Endothelial cell of umbilical vein (primary cell): ENCODE measurements around the gene LMO4. TPM values are rescaled to one million over a fixed set of nuclear protein-coding genes. Genes with fewer than 3 reads are reported as not detected.
A peak's percentile ranks its signal among the peaks of the same experiment; 100 is the strongest.

Experiments used
- BruUV-seq: library from RNA; stranded (reverse); fragments of 400-500 nt; replicated peaks from 2 replicates; lab custom pipeline; 2021; lab: Mats Ljungman, UMichigan
- CTCF ChIA-PET: fragments of 300-600, 350-600 bp; sonication (Branson Sonifier 250); formaldehyde crosslinking; loops from one replicate; lab custom pipeline; 2021; ENCODE audit warnings: antibody characterized with exemption, inconsistent platforms; lab: Charles Lee
- POLR2A ChIA-PET: fragments of 300-600, 350-600 bp; sonication (Branson Sonifier 250); formaldehyde crosslinking; loops from one replicate; lab custom pipeline; 2021; ENCODE audit warnings: antibody characterized with exemption, inconsistent platforms; lab: Charles Lee
- DNase-seq: peaks from one replicate; pipeline ENCODE4 v3.0.0-alpha.2; 2011; ENCODE audit warnings: low read depth, low spot score
- FAIRE-seq: peaks from 2 replicates; lab custom pipeline; 2011; peaks lifted over from hg19 to GRCh38; lab: Jason Lieb, UNC
- H2AFZ ChIP-seq: 2 replicates; pipeline ENCODE4 v1.6.0; 2012; ENCODE audit warnings: low read depth, low read length, control low read depth, inconsistent platforms
- H3K27ac ChIP-seq: 2 replicates; pipeline ENCODE4 v1.5.1; 2011; ENCODE audit warnings: low read depth, mild to moderate bottlenecking, control low read depth, low read length, moderate library complexity; ENCODE audit not compliant: insufficient read depth
- H3K27me3 ChIP-seq, 2 experiments: 2 replicates each; pipeline versions ENCODE4 v1.6.0 to v1.6.1; 2011; ENCODE audit warnings: low read length in 2 of 2, mixed read lengths in 1 of 2; ENCODE audit not compliant: control insufficient read depth in 2 of 2, insufficient read depth in 2 of 2
- H3K36me3 ChIP-seq, 2 experiments: 2 replicates in 1 of 2; 3 replicates in 1 of 2; pipeline ENCODE4 v1.5.1; 2011; ENCODE audit warnings: low read length in 2 of 2, mild to moderate bottlenecking in 1 of 2, moderate library complexity in 1 of 2; ENCODE audit not compliant: control insufficient read depth in 2 of 2, insufficient read depth in 2 of 2; ENCODE audit errors: extremely low read depth in 1 of 2
- H3K4me1 ChIP-seq: 3 replicates; pipeline ENCODE4 v1.5.1; 2011; ENCODE audit warnings: mild to moderate bottlenecking, low read length; ENCODE audit not compliant: control insufficient read depth, insufficient read depth; ENCODE audit errors: extremely low read depth
- H3K4me2 ChIP-seq: 2 replicates; pipeline ENCODE4 v1.6.1; 2011; ENCODE audit warnings: low read length, control low read depth, mixed read lengths; ENCODE audit not compliant: insufficient read depth
- H3K4me3 ChIP-seq, 3 experiments: fragments of 200-600 bp in 1 of 3; sonication (generic), shearing (Covaris generic) in 1 of 3; replicated peaks in 1 of 3; 2 replicates each; pipeline ENCODE4 v1.5.1; 2011 to 2016; ENCODE audit warnings: control low read depth in 3 of 3, low read length in 3 of 3, mild to moderate bottlenecking in 2 of 3, inconsistent platforms in 1 of 3, low read depth in 1 of 3, moderate library complexity in 1 of 3; ENCODE audit not compliant: insufficient read depth in 1 of 3
- H3K79me2 ChIP-seq: 2 replicates; pipeline ENCODE4 v1.6.0; 2012; ENCODE audit warnings: low read length, inconsistent platforms; ENCODE audit not compliant: control insufficient read depth, insufficient read depth
- H3K9ac ChIP-seq: replicated peaks from 2 replicates; pipeline ENCODE3; 2011; ENCODE audit warnings: low read length, control low read depth; ENCODE audit not compliant: insufficient read depth; ENCODE audit errors: extremely low read depth
- H3K9me1 ChIP-seq: replicated peaks from 3 replicates; pipeline ENCODE4 v1.6.0; 2011; ENCODE audit warnings: mild to moderate bottlenecking, low read length; ENCODE audit not compliant: control insufficient read depth, insufficient read depth; ENCODE audit errors: extremely low read depth
- H3K9me3 ChIP-seq: replicated peaks from 2 replicates; pipeline ENCODE4 v1.5.1; 2012; ENCODE audit warnings: low read length, inconsistent platforms; ENCODE audit not compliant: control insufficient read depth, insufficient read depth
- H4K20me1 ChIP-seq: replicated peaks from 2 replicates; pipeline ENCODE3; 2011; ENCODE audit warnings: mild to moderate bottlenecking, low read length; ENCODE audit not compliant: control insufficient read depth, insufficient read depth; ENCODE audit errors: extremely low read depth
- FOS ChIP-seq: IDR thresholded peaks from 2 replicates; pipeline ENCODE4 v1.6.1; 2011; ENCODE audit warnings: mild to moderate bottlenecking, low read length, moderate library complexity, borderline replicate concordance; ENCODE audit not compliant: insufficient read depth
- GATA2 ChIP-seq: IDR thresholded peaks from 2 replicates; pipeline ENCODE4 v1.7.0; 2011; ENCODE audit warnings: low read depth, mild to moderate bottlenecking, moderate library complexity, mixed read lengths, low read length; ENCODE audit not compliant: insufficient read length, insufficient read depth
- JUN ChIP-seq: IDR thresholded peaks from 2 replicates; pipeline ENCODE4 v1.6.1; 2011; ENCODE audit warnings: borderline replicate concordance, low read depth; ENCODE audit not compliant: insufficient read length, insufficient read depth
- dilution Hi-C: fragments of 300-500 bp; cut with MboI; formaldehyde crosslinking; loops from one replicate; pipeline ENCODE4 v1.15.0; 2019; ENCODE audit warnings: low sequenced_read_pairs; ENCODE audit not compliant: extremely low pct_ligation_motif_present
- intact Hi-C: fragments of 100-400 bp; cut with micrococcal nuclease; formaldehyde crosslinking; loops from one replicate; pipeline ENCODE4 v1.10.0; 2022
- polyA plus RNA-seq, 4 experiments: library from polyadenylated mRNA; depleted of rRNA in 3 of 4; stranded (reverse) in 3 of 4; unstranded in 1 of 4; fragments of >200 nt; gene quantifications; 2 replicates each; pipeline versions ENCODE4 v1.2.1 to v1.2.3, GENCODE V29; 2011 to 2012; ENCODE audit warnings: missing spikeins in 1 of 4
- total RNA-seq: library from RNA; stranded (reverse); gene quantifications from 2 replicates; pipeline ENCODE4 v1.2.3, GENCODE V29; 2021
- TF ChIP-seq, protein P1 (sequence below): IDR thresholded peaks from 2 replicates; pipeline ENCODE4 v1.6.1; 2011; ENCODE audit not compliant: insufficient read depth, insufficient read length

LMO4 gene
- total and polyA plus RNA-seq, 2 donors (not counting 3 experiments of a cell fraction or from before 2014, with no cell fraction given) = 24.8 to 36.6 TPM

DNA sequence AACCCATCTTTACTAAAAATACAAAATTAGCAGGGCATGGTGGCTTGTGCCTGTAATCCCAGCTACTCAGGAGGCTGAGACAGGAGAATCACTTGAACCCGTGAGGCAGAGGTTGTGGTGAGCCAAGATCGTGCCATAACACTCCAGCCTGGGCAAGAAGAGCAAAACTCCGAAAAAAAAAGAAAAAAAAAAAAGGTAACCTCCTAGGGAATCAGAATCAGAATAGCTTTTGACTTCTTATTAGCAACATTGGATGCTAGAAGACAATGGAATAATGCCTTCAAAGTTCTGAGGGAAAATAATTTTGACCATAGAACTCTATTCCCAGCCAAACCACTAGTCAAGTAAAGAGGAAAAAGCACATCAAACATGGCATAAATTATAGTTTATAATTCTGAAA is 60.9 kb downstream of the LMO4 start:
- no peaks in the 10 kb centered on the region for H3K9me3 ChIP-seq
- H2AFZ ChIP-seq = no peak overlapping the region
- no peaks in the 10 kb centered on the region for H3K36me3 ChIP-seq
- TF ChIP-seq, protein P1, sequence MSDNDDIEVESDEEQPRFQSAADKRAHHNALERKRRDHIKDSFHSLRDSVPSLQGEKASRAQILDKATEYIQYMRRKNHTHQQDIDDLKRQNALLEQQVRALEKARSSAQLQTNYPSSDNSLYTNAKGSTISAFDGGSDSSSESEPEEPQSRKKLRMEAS = no peak
- FAIRE-seq (no peak), DNase-seq (no peak)
- dilution Hi-C loops (no loop called here), intact Hi-C loops (no loop called here)
- peaks cover 5% of the 10 kb centered on the region for H3K4me1 ChIP-seq
- H3K79me2 ChIP-seq = no peaks in the 10 kb centered on the region
- no peaks in the 10 kb centered on the region for H4K20me1 ChIP-seq
- H3K9me1 ChIP-seq = no peaks in the 10 kb centered on the region
- ChIA-PET POLR2A (no interaction called here), CTCF (no interaction called here)
- peaks cover 0 to 2% of the 10 kb centered on the region in 2 experiments for H3K27me3 ChIP-seq
- H3K4me3 ChIP-seq = no peak overlapping the region
- no peak overlapping the region for H3K27ac ChIP-seq
- H3K4me2 ChIP-seq = no peak overlapping the region
- no TSS peak for BruUV-seq
- H3K9ac ChIP-seq = no peak overlapping the region

DNA sequence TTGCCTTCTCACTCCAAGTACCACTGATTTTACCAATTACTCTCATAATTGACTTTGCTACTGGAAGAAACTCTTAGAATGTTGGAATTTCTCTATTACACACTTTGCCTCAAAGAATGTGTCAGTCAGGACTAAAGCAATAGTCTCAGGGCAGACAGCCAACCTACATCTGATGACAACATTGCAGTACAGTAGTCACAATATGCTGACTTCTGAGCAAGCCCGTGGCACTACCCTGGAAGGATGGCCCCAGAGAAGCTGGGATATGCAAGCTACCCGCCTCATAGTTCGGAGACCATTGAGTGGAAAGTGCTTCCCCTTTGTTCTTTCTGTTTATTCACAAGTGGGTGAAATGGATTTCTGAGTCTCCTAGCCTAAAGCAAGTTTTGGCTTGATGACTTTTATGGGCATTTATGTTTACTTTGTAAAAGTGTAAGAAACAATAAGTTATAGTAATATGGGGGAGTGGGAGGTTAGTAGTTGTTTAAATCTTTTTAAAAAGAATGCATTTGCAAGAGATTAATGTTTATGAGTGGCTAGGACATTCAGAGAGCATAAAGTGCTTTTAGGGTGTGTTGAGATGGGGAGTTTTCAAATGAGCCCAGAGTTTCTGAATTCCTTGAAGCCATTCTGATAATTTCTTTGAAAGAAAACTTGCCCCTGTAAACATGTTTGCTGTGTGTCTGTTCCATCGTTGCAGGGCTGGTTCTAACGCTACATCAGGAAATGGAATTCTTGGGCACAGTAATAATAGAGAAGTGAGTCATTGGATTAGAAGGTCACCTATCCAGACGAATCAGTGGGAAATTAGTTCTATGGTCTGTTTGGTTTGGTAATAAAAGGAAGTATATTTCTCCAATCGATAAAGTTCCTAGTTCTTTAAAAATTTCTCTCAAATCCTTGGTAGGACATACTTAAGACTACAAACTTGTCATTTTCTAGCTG is 63.8 kb downstream of the LMO4 start:
- no peaks in the 10 kb centered on the region for H3K79me2 ChIP-seq
- no peaks in the 10 kb centered on the region for H3K9me1 ChIP-seq
- no peak overlapping the region for H3K27ac ChIP-seq
- dilution Hi-C loops (no loop called here), intact Hi-C loops (loop anchor here (2.0 to 5.0 kb wide), 2 partner anchors 58 to 80 kb away; no protein-coding TSS in a partner anchor)
- peak; percentile 91 for FAIRE-seq
- BruUV-seq = no TSS peak
- H3K9ac ChIP-seq = no peak overlapping the region
- H3K4me2 ChIP-seq = peak overlapping the region; percentile 57
- H3K9me3 ChIP-seq = no peaks in the 10 kb centered on the region
- CTCF ChIA-PET = no interaction called here
- no peaks in the 10 kb centered on the region for H3K27me3 ChIP-seq
- H2AFZ ChIP-seq = no peak overlapping the region
- DNase-seq = peak; percentile 42
- H3K4me3 ChIP-seq = no peak overlapping the region
- no peak for TF ChIP-seq GATA2
- TF ChIP-seq JUN = peak; percentile 38
- TF ChIP-seq FOS = peak; percentile 50
- no peaks in the 10 kb centered on the region for H4K20me1 ChIP-seq
- peaks cover 5% of the 10 kb centered on the region for H3K4me1 ChIP-seq
- POLR2A ChIA-PET = no interaction called here
- H3K36me3 ChIP-seq = no peaks in the 10 kb centered on the region
